Thymus (tissue), 11 donors: ENCODE results near the gene EDC3. TPM values are rescaled to one million over a fixed set of nuclear protein-coding genes. Genes with fewer than 3 reads are reported as not detected.

Experiments
- DNase-seq, 9 donors: peaks; one replicate each; pipeline ENCODE4 v3.0.0-alpha.2; 2013; ENCODE audit warnings: low spot score in 9 of 9, low read depth in 6 of 9, missing footprints in 1 of 9
- H3K27ac ChIP-seq, 2 donors: one replicate each; pipeline ENCODE4 v1.5.1; 2013; ENCODE audit warnings: control low read depth in 1 of 2, low read depth in 1 of 2, low read length in 1 of 2, mild to moderate bottlenecking in 1 of 2, moderate library complexity in 1 of 2
- H3K27me3 ChIP-seq, 2 donors: one replicate each; pipeline ENCODE4 v1.5.1; 2013; ENCODE audit warnings: low read length in 1 of 2; ENCODE audit not compliant: control insufficient read depth in 2 of 2, insufficient read depth in 1 of 2
- H3K36me3 ChIP-seq, 2 donors: one replicate each; pipeline ENCODE4 v1.5.1; 2013; ENCODE audit warnings: low read length in 1 of 2, mild to moderate bottlenecking in 1 of 2, moderate library complexity in 1 of 2; ENCODE audit not compliant: control insufficient read depth in 2 of 2, insufficient read depth in 2 of 2
- H3K4me1 ChIP-seq, 2 donors: one replicate each; pipeline ENCODE4 v1.5.1; 2013; ENCODE audit warnings: low read length in 2 of 2; ENCODE audit not compliant: control insufficient read depth in 2 of 2, insufficient read depth in 2 of 2
- H3K4me3 ChIP-seq, 2 donors: one replicate each; pipeline ENCODE4 v1.5.1; 2013; ENCODE audit warnings: low read length in 2 of 2, control low read depth in 1 of 2, mild to moderate bottlenecking in 1 of 2
- H3K9me3 ChIP-seq, 2 donors: one replicate each; pipeline ENCODE4 v1.5.1; 2013; ENCODE audit warnings: low read length in 1 of 2, mild to moderate bottlenecking in 1 of 2; ENCODE audit not compliant: control insufficient read depth in 2 of 2, insufficient read depth in 1 of 2
- whole genome bisulfite sequencing: extraction: QIAGEN DNeasy Blood & Tissue Kit; methylation state at CpG from one replicate; pipeline ENCODE4 v1.1.7; 2013; 5-methylcytosine and 5-hydroxymethylcytosine counted together
- polyA plus RNA-seq: library from polyadenylated mRNA; stranded (reverse); fragments of 200-250 nt; gene quantifications from one replicate; pipeline ENCODE4 v1.2.3, GENCODE V29; 2013
- total RNA-seq: library from RNA; stranded (reverse); fragments of 120-200 nt; gene quantifications from one replicate; pipeline ENCODE4 v1.2.4, GENCODE V29; 2013
- donor health status: healthy.

EDC3 gene
- total and polyA plus RNA-seq, 2 donors: 10.1 to 14.6 TPM

DNA sequence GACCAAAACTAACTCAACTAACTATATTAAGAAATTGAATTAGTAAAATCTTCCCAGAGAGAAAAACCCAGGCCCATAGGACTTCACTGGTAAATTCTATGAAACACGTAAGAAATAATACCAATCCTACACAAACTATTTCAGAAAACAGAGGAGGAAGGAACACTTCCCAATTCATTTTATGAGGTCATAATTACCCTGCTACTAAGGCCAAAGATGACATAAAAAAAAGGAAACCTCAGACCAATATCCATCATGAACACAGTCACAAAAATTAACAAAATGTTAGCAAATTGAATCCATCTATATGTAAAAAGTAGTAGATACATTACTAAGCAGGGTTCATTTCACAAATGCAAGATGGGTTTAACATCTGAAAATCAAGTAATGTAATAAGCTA lies 3.5 kb downstream of the EDC3 start:
- no peaks in the 10 kb centered on the region for H3K36me3 ChIP-seq
- H3K9me3 ChIP-seq: no peaks in the 10 kb centered on the region
- 96% methylated on average over 1 of the region's 1 CpG for WGBS
- H3K4me1 ChIP-seq: peaks cover 13% of the 10 kb centered on the region in 2 donors
- no peak for DNase-seq
- H3K27me3 ChIP-seq: no peaks in the 10 kb centered on the region
- no peak overlapping the region for H3K27ac ChIP-seq
- no peak overlapping the region for H3K4me3 ChIP-seq

DNA sequence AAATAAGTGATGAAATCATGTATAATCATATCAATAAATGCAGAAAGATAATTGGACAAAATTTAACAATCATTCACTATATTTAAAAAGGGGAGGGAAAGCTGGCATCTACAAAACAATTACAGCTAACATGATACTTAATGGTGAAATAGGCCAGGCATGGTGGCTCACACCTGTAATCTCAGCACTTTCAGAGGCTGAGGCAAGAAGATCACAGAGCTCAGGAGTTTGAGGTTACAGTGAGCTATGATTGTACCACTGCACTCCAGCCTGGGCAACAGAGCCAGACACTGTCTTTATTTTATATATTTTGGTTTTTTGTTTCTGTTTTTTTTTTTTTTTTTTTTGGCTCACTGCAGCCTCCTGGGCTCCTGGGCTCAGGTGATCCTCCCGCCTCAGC lies 12.1 kb downstream of the EDC3 start:
- H3K27me3 ChIP-seq: no peaks in the 10 kb centered on the region
- no peaks in the 10 kb centered on the region for H3K4me1 ChIP-seq
- H3K9me3 ChIP-seq: no peaks in the 10 kb centered on the region
- WGBS: 100% methylated on average over 1 of the region's 1 CpG
- no peak for DNase-seq
- no peak overlapping the region for H3K4me3 ChIP-seq
- no peak overlapping the region for H3K27ac ChIP-seq
- peaks cover 0 to 9% of the 10 kb centered on the region in 2 donors for H3K36me3 ChIP-seq

DNA sequence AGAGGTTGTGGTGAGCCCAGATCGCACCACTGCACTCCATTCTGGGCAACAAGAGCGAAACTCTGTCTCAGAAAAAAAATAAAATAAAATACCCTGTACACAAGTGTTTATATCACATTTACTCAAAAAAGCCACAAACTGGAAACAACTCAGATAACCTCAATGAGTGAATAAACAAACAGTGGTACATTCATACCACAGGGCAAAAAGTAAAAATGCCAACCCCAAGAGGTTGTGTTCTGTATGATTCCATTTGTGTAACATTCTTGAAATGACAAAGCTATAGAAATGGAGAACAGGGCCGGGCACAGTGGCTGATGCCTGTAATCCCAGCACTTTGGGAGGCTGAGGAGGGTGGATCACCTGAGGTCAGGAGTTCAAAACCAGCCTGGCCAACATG lies 12.9 kb downstream of the EDC3 start:
- Histone ChIP-seq H3K27ac (no peak overlapping the region), H3K4me1 (no peaks in the 10 kb centered on the region), H3K4me3 (no peak overlapping the region), H3K9me3 (no peaks in the 10 kb centered on the region), H3K36me3 (peaks cover 0 to 9% of the 10 kb centered on the region in 2 donors), H3K27me3 (no peaks in the 10 kb centered on the region)
- no peak for DNase-seq
- WGBS: 97% methylated on average over 3 of the region's 3 CpGs

DNA sequence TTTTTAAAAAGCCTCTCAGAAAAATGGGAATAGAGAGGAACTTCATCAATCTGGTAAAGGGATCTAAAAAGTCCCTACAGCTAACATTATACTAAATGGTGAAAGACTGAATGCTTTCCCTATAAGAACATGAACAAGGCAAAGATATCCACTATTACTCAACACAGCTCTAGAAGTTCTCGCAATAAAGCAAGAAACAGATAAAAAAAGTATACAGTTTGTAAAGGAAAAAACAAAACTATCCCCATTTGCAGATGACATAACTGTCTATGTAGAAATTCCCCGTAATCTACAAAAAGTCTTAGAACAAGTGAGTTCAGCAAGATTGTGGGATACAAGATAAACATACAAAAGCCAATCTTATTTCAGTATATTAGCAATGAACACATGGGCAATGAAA lies 15.4 kb downstream of the EDC3 start:
- DNase-seq: no peak
- Histone ChIP-seq H3K36me3 (peaks cover 0 to 6% of the 10 kb centered on the region in 2 donors), H3K27ac (no peak overlapping the region), H3K27me3 (no peaks in the 10 kb centered on the region), H3K9me3 (no peaks in the 10 kb centered on the region), H3K4me3 (no peak overlapping the region), H3K4me1 (no peaks in the 10 kb centered on the region)
- 98% methylated on average over 2 of the region's 2 CpGs for WGBS

DNA sequence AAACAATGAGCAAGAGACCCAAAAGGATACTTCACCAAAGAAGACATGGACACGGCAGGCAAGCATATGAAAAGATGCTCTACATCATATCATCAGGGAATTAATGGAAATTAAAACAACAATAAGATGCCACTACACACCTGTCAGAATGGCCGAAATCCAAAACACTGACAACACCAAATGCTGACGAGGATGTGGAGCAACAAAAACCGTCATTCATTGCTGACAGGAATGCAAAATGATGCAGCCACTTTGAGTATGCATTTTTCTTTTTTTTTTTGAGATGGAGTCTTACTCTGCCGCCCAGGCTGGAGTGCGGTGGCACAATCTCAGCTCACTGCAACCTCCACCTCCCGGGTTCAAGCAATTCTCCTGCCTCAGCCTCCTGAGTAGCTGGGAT lies 19.0 kb downstream of the EDC3 start:
- 97% methylated on average over 7 of the region's 7 CpGs for WGBS
- Histone ChIP-seq H3K36me3 (peaks cover 17 to 19% of the 10 kb centered on the region in 2 donors), H3K27me3 (no peaks in the 10 kb centered on the region), H3K9me3 (no peaks in the 10 kb centered on the region), H3K4me3 (no peak overlapping the region), H3K27ac (no peak overlapping the region), H3K4me1 (no peaks in the 10 kb centered on the region)
- no peak for DNase-seq

DNA sequence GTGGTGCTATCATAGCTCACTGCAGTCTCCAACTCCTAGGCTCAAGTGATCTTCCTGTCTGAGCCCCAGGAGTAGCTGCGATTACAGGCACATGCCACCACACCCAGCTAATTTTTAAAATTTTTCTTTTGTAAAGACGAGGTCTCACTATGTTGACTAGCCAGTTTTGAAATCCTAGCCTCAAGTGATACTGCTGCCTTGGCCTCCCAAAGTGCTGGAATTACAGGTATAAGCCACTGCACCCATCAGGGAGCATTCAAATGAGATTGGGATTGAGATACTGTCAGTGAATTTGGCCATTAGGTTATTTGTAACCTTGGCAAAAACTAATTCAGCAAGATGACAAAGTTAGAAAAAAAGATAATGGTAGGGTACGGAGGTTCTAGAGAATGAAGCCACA lies 21.7 kb downstream of the EDC3 start:
- no peaks in the 10 kb centered on the region for H3K4me1 ChIP-seq
- H3K36me3 ChIP-seq: peaks cover 30 to 33% of the 10 kb centered on the region in 2 donors
- H3K9me3 ChIP-seq: no peaks in the 10 kb centered on the region
- H3K27ac ChIP-seq: no peak overlapping the region
- H3K4me3 ChIP-seq: no peak overlapping the region
- H3K27me3 ChIP-seq: no peaks in the 10 kb centered on the region
- WGBS: 98% methylated on average over 3 of the region's 3 CpGs
- no peak for DNase-seq

DNA sequence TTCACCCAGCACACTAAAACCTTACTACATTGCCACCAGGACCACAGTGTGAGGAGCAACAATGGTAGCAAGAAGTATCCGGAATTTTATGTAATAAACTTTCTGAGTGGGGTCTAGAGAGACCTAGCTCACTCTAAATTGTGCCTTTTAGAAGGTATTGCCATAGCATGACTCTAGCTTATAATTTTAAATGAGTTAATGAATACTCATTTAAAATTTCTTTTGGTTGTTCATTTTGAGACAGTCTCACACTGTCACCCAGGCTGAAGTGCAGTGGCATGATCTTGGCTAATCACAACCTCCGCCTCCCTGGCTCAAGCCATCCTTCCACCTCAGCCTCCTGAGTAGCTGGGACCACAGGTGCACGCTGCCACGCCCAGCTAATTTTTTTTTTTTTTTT lies 26.2 kb downstream of the EDC3 start:
- H3K9me3 ChIP-seq: no peaks in the 10 kb centered on the region
- H3K27me3 ChIP-seq: no peaks in the 10 kb centered on the region
- no peaks in the 10 kb centered on the region for H3K4me1 ChIP-seq
- H3K27ac ChIP-seq: no peak overlapping the region
- no peak overlapping the region for H3K4me3 ChIP-seq
- 96% methylated on average over 4 of the region's 4 CpGs for WGBS
- no peak for DNase-seq
- H3K36me3 ChIP-seq: peaks cover 26 to 42% of the 10 kb centered on the region in 2 donors

DNA sequence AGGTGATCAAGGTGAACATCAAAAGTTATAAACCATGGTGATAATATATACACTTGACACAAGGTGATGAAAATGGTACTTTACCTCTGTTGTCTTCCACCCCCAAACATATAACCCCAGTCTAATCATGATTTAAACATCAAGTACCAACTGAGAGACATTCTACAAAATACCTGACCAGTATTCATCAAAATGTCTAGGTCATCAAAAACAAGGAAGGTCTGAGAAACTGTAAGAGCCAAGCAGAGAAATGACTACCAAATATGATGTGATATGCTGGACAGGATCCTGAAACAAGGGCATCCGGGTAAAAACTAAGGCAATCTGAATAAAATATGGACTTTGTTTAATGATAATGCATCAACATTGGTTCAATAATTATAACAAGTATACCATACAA lies 27.8 kb downstream of the EDC3 start:
- H3K9me3 ChIP-seq: no peaks in the 10 kb centered on the region
- no peak for DNase-seq
- WGBS: 100% methylated on average over 1 of the region's 1 CpG
- no peak overlapping the region for H3K27ac ChIP-seq
- peaks cover 19 to 35% of the 10 kb centered on the region in 2 donors for H3K36me3 ChIP-seq
- H3K27me3 ChIP-seq: no peaks in the 10 kb centered on the region
- H3K4me3 ChIP-seq: no peak overlapping the region
- no peaks in the 10 kb centered on the region for H3K4me1 ChIP-seq

DNA sequence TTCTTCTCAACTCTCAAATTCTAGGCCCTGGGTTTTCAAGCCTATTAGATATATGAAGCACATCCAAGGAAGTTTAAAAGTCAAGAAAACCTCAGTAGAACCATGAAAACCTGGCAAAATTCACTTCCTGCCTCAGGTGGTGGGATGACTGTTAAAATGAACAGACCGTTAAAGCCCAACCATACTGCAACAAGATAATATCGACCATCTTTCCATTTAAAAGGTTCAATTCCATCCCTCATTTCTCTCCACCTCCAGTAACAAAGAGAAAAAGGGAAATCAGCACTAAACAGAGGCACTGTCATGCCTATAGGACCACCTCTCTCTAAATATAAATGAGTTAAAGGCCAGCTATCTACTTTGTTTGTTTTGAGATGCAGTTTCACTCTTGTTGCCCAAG lies 31.2 kb downstream of the EDC3 start:
- Histone ChIP-seq H3K36me3 (peaks cover 0 to 16% of the 10 kb centered on the region in 2 donors), H3K27me3 (no peaks in the 10 kb centered on the region), H3K4me3 (no peak overlapping the region), H3K9me3 (no peaks in the 10 kb centered on the region), H3K4me1 (no peaks in the 10 kb centered on the region), H3K27ac (no peak overlapping the region)
- 96% methylated on average over 2 of the region's 2 CpGs for WGBS
- DNase-seq: no peak

DNA sequence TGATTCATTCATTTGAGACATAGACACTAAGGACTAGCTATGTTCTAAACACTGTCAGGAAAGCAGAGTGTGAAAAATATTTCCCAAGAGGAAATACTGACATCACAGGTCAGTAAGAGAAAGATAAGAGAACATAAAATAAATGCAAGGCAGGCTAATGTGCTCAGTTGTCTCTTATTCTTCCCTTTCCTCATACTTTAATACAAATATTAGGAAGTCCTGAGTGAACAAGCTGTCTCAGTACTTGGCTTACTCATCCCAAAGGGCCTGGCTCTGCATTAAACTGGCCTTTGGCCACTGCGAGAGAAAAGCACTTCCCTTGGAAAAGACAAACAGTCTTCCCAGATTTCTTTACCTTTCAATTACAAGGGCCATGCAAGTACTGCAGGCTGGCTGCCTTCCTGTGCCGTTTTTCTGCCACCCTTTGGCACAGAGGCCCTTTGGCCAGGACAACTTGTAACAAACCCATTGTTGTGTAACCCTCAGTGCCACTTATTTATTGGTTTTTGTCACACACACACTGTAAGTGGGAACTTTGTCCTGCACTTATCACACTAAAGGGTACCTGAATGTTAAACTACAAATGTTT lies 31.7 kb downstream of the EDC3 start:
- Histone ChIP-seq H3K27me3 (no peaks in the 10 kb centered on the region), H3K4me3 (no peak overlapping the region), H3K27ac (no peak overlapping the region), H3K9me3 (no peaks in the 10 kb centered on the region), H3K36me3 (peaks cover 0 to 12% of the 10 kb centered on the region in 2 donors), H3K4me1 (no peaks in the 10 kb centered on the region)
- DNase-seq: no peak
- 87% methylated on average over 2 of the region's 2 CpGs for WGBS
